Measurements from ENCODE around the gene PLA2G12A.

Gene PLA2G12A

DNA sequence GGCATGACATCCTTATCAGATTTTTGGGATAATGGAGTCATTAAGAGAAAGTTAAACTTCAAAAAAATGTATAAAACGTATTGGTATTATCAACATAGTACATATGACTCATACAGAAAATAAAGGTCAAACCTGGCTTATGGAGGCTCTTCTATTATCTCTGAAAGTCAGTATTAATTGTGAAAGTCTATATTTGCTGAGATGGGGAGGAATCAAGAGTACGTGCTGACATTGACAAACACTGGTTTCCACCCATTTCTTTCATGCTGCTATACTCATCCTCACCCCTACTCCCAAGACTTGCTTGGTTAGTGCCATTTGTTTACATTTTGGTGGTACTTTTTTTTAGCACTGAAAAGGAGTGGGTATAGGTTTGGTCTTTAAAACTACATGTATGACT lies 30.8 kb upstream of the PLA2G12A start:
- Histone ChIP-seq H3K79me2 (ENCODE audit: insufficient read depth, low read length) (no peaks in the 10 kb centered on the region), H3K4me3 (ENCODE audit: insufficient read depth, low read length, poor library complexity, severe bottlenecking) (no peak overlapping the region), H3F3A (ENCODE audit: insufficient read depth) (no peaks in the 10 kb centered on the region), H3K27me3 (ENCODE audit: low read length) (no peaks in the 10 kb centered on the region), H3K9ac (ENCODE audit: low read length) (no peak overlapping the region), H3K4me2 (ENCODE audit: low read depth, low read length, poor library complexity, severe bottlenecking) (no peak overlapping the region), H3K9me3 (ENCODE audit: insufficient read depth, low read length) (no peaks in the 10 kb centered on the region), H3K36me3 (ENCODE audit: low read length) (no peaks in the 10 kb centered on the region), H3K27ac (ENCODE audit: low read depth, low read length) (no peak overlapping the region), H2AFZ (ENCODE audit: low read depth, low read length, severe bottlenecking) (no peak overlapping the region), H4K20me1 (ENCODE audit: low read depth, low read length) (no peaks in the 10 kb centered on the region), H3K9me2 (replicated peaks; ENCODE audit: insufficient read depth, low read length) (no peaks in the 10 kb centered on the region)
- no peak for TF ChIP-seq EZH2phosphoT487 (conservative IDR thresholded peaks at IDR 0.05; ENCODE audit: low read length)
- TF ChIP-seq, protein P1, sequence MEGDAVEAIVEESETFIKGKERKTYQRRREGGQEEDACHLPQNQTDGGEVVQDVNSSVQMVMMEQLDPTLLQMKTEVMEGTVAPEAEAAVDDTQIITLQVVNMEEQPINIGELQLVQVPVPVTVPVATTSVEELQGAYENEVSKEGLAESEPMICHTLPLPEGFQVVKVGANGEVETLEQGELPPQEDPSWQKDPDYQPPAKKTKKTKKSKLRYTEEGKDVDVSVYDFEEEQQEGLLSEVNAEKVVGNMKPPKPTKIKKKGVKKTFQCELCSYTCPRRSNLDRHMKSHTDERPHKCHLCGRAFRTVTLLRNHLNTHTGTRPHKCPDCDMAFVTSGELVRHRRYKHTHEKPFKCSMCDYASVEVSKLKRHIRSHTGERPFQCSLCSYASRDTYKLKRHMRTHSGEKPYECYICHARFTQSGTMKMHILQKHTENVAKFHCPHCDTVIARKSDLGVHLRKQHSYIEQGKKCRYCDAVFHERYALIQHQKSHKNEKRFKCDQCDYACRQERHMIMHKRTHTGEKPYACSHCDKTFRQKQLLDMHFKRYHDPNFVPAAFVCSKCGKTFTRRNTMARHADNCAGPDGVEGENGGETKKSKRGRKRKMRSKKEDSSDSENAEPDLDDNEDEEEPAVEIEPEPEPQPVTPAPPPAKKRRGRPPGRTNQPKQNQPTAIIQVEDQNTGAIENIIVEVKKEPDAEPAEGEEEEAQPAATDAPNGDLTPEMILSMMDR (IDR thresholded peaks at IDR 0.05; ENCODE audit: insufficient read depth, low read length, poor library complexity, severe bottlenecking): no peak

DNA sequence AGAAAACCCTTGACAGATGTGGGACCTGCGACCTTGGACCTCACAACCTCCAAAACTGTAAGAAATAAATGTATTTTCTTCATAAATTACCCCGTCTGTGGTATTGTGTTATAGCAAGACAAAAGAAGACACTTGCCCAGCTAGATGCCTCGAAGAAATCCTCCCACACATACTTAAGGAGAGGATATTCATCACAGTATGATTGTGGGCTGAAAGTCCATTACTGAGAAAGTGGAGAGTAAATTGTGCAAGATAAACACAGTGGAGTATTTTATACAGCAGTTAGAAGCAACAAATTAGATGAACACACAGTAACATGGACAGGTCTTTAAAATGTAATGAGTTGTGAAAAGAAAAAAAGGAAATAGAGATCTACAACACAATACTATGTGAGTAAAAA lies 25.8 kb upstream of the PLA2G12A start:
- H3K9ac ChIP-seq (ENCODE audit: low read length): no peak overlapping the region
- no peak overlapping the region for H3K4me3 ChIP-seq (ENCODE audit: insufficient read depth, low read length, poor library complexity, severe bottlenecking)
- no peaks in the 10 kb centered on the region for H3K27me3 ChIP-seq (ENCODE audit: low read length)
- no peaks in the 10 kb centered on the region for H3K36me3 ChIP-seq (ENCODE audit: low read length)
- no peaks in the 10 kb centered on the region for H3K79me2 ChIP-seq (ENCODE audit: insufficient read depth, low read length)
- no peaks in the 10 kb centered on the region for H4K20me1 ChIP-seq (ENCODE audit: low read depth, low read length)
- no peaks in the 10 kb centered on the region; the same call in 1 of the 2 replicates for H3F3A ChIP-seq (ENCODE audit: insufficient read depth)
- H3K9me2 ChIP-seq (replicated peaks; ENCODE audit: insufficient read depth, low read length): no peaks in the 10 kb centered on the region
- H2AFZ ChIP-seq (ENCODE audit: low read depth, low read length, severe bottlenecking): no peak overlapping the region
- TF ChIP-seq, protein P1 (IDR thresholded peaks at IDR 0.05; ENCODE audit: insufficient read depth, low read length, poor library complexity, severe bottlenecking): no peak
- no peak for TF ChIP-seq EZH2phosphoT487 (conservative IDR thresholded peaks at IDR 0.05; ENCODE audit: low read length)
- H3K9me3 ChIP-seq (ENCODE audit: insufficient read depth, low read length): no peaks in the 10 kb centered on the region
- no peak overlapping the region for H3K27ac ChIP-seq (ENCODE audit: low read depth, low read length)
- H3K4me2 ChIP-seq (ENCODE audit: low read depth, low read length, poor library complexity, severe bottlenecking): no peak overlapping the region

DNA sequence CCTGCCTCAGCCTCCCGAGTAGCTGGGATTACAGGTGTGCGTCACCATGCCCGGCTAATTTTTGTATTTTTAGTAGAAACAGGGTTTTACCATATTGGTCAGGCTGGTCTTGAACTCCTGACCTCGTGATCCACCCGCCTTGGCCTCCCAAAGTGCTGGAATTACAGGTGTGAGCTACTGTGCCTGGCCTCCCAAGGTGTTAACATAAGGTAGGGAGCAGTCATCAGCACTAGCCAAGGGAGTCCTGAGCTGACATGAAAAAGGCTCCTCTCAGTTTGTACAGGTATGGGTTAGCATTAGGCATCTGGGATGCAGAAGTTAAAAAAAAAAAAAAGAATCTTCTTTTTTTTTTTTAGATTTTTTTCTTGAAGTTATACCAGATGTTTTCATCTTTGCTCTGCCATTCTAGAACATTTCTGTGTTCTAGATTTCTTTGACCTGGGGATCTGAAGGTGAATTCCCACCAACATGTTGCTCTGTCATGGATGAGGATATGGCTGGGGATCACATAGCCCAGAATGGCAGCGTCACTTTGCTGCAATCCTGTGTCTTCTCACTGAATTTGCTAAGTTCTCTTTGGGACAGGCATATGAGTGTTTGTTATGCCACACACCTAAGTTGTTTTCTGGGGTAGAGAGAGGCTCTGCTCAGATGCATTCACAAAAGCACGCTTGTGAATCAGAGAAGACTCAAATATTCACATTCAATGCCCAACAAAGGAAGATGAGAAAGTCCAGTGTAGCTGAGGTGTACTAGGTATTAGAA lies 24.4 kb upstream of the PLA2G12A start:
- Histone ChIP-seq H3K79me2 (ENCODE audit: insufficient read depth, low read length) (no peaks in the 10 kb centered on the region), H3K27me3 (ENCODE audit: low read length) (no peaks in the 10 kb centered on the region), H2AFZ (ENCODE audit: low read depth, low read length, severe bottlenecking) (no peak overlapping the region), H3K27ac (ENCODE audit: low read depth, low read length) (no peak overlapping the region), H3K4me2 (ENCODE audit: low read depth, low read length, poor library complexity, severe bottlenecking) (no peak overlapping the region), H3K9me3 (ENCODE audit: insufficient read depth, low read length) (no peaks in the 10 kb centered on the region), H3K9me2 (replicated peaks; ENCODE audit: insufficient read depth, low read length) (no peaks in the 10 kb centered on the region), H4K20me1 (ENCODE audit: low read depth, low read length) (no peaks in the 10 kb centered on the region), H3K4me3 (ENCODE audit: insufficient read depth, low read length, poor library complexity, severe bottlenecking) (no peak overlapping the region), H3K36me3 (ENCODE audit: low read length) (no peaks in the 10 kb centered on the region), H3K9ac (ENCODE audit: low read length) (no peak overlapping the region), H3F3A (ENCODE audit: insufficient read depth) (no peaks in the 10 kb centered on the region; the same call in 1 of the 2 replicates)
- TF ChIP-seq, protein P1 (IDR thresholded peaks at IDR 0.05; ENCODE audit: insufficient read depth, low read length, poor library complexity, severe bottlenecking): no peak
- no peak for TF ChIP-seq EZH2phosphoT487 (conservative IDR thresholded peaks at IDR 0.05; ENCODE audit: low read length)

Measured in SU-DHL-6 (cell line).